Cerebellar cortex (tissue), 1 donor: ENCODE measurements around the gene HELZ2.
"Not testable (repeated sequence)": the region's sequence is repeated elsewhere in the genome, so short reads cannot be mapped to it uniquely, and the experiment has no call there.

Source experiments
- DNase-seq: peaks from one replicate; pipeline ENCODE4 v3.0.0-alpha.2; 2015; ENCODE audit warnings: low spot score

The HELZ2 gene

DNA sequence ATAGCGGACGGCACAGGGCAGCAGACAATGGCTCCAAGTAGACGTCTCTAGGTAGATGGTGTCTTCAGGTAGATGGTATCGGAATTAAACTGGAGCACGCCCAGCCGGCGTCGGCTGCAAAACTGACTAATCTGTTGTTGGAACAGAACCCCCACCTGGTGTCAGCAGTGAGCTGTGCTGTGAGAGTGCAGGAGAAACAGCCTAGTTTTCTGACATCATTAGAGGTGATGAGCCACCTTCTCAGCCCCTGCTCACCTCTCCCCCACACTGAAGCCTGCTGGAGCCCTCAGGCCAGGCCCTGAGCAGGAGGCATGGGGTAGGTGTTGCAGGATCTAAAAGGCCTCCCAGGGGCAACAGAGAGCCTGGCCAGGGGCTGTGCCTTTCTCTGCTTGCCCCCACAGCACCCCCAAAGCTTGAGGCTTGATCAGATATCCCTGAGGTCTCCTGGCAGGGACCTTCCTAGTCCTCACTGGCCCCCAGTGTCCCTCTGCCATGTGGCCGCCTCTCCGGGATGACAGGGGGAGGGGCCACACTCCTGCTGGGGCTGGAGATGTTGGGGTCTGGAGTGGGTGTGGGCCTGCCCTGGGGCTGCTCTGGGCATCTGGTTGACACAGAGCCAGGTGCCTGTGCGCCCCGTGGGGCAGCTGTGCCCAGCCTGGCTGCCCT is 6.9 kb upstream of the HELZ2 start:
- peak; percentile 71 for DNase-seq

DNA sequence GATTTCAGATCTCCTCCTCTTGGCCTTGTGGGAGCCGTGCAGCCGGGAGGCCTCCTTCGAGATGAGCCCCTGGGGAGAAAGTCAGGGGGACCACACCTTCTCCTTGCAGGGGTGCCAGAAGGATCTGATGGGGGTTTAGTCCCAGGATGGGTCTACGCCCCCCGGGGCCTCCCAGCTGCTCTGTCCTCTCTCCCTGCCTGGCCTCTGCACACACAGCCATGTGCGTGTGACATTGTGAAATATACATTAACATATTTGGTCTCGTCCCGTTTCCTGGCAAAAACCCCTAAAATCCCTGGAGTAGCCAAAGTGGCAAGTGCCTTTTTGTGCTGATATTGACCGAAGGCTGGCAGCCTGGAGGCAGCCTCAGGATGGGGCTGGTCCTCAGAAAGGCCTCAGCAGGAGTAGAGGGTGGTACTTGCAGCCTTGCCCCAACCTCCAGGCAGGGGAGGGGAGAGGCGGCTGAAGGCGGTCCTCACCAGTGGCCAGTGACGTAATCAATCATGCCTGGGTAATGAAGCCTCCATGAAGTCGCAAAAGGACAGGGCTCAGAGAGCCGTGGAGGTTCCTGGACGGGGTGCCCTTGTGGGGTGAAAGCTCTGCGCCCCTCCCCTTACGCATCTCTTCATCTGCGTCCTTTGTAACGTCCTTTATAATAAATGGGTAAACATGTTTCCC is 5.1 kb upstream of the HELZ2 start:
- DNase-seq, result no peak

DNA sequence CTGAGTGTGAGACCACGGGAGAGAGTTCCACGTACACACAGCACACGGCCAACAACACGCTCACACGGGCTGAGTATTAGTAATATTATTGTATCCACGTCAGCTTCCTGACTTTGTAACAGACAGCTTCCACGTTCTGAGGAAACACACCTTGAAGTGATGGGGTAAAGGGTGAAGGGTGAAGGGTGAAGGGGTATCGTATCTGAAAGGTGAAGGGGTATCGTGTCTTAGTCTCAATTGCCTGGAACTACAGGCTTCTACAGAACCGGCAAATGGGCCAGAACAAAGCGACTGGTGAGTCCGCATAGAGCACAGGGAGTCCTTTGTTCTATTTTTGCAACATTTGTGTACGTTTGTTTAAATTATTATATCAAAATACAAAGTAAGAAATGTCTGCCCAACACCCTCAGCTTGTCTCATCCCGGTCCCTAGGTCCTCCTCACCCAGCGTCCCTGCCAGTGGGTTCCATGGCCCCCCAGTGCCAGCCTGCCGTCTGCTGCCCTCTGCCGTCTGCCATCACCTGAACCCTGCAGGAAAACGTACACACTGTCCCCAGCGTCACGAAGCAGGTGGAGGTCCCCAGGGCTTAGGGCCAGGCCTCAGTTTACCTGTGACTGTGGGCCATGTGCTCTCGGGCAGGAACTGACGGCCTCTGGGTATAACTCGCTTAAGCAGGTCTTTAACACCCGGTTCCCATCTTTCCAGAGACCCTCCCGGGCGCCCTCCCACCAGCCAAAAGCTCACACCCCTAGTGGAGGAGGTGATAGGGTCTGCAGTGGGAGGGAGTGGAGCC is 4.4 kb upstream of the HELZ2 start:
- DNase-seq, result no peak

DNA sequence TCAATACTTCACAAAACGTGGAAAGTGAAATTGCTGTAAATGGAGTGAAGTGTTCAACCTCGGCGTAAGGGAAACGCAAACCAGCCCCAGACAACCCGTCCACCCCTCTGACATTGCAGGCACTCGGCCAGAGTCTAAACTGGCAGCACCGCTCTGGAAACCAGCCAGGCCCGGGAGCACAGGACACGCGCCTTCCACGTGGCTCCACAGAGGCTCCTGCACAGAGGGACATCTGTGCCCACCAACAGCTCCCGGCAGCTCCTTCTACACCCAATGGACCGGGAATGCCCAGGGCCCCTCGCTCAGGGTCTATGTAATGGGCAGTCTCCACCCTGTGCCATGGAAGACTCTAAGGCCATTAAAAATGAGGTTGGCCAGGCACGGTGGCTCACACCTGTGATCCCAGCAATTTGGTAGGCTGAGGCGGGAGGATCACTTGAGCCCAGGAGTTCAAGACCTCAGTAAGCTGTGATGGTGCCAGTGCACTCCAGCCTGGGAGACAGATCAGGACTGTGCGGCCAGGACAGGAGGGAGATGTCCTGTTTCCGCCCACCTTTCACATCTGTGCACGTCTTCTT is 3.4 kb upstream of the HELZ2 start:
- peak; percentile 50 for DNase-seq

DNA sequence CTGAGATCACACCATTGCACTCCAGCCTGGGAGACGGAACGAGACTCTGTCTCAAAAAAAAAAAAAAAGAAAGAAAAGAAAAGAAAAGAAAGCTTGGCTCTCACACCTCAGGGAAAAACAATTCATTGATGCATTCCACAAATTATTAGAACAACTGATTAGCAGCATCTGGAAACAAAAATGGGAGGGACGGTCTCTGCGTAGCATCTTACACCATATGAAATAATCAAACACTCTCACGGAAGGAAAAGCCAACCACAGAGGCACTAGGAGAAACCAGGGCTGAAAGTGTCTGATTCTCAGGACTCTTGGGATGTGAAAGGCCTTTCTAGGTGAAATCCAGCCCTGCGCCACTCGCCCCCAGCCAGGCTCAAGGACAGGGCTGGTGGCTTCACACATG is 2.3 kb upstream of the HELZ2 start:
- no peak for DNase-seq

DNA sequence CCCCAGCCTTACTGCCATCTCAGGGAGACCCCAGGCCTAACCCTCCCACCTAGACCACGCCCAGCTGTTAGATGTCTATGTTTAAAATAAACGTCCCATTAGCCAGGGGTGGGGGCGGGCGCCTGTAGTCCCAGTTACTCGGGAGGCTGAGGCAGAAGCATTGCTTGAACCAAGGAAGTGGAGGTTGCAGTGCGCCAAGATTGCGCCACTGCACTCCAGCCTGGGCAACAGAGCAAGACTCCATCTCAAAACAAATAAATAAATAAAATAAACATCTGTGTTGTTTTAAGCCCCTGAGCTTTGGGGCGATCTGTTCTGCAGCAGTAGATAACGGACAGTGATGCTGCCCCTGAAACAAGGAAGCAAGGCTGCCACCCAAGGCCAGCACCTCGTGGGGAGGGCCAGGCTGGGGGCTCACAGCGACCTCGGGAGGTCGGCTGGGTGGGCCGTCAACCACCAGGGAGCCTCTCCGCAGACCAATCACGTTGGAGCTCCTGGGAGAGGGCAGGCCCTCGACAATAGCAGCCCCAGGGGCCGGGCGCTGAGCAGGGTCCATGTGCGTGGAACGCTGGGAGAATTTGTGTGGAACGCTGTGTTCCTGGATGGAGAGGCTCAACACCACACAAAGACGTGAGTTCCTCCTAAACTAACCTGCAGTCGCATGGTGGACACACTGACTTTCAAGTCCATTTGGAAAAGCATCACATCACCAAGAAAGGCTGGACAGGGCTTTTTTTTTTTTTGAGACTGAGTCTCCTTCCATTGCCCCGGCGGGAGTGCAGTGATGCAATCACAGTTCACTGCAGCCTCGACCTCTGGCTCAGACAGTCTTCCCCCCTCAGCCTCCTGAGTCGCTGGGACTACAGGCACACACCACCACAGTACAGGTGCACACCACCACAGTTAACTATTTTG is 1.0 kb upstream of the HELZ2 start:
- no peak for DNase-seq

DNA sequence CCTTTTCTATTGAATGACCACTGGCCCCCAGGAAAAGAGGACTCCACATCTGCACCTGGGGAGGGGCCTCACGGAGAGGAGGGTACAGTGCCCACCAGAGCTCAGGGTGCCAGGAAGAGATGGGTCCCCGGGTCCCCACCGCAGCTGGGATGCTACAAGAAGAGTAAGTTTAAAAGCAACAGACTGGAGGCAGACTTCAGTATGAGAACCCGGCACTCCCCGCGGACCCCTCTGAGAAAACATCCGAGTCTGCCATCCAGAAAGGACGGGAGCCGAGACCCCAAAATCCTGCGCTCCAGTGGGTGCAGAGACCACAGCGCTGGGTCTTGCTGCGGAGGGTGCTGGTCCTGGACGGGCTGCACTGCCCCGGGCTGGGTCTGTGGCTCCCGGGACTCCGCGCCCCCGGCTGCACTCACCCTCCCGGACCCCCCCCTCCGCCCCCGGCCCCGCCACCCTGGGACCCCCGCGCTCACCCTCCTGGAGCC is 350 bp downstream of the HELZ2 start:
- no peak for DNase-seq

DNA sequence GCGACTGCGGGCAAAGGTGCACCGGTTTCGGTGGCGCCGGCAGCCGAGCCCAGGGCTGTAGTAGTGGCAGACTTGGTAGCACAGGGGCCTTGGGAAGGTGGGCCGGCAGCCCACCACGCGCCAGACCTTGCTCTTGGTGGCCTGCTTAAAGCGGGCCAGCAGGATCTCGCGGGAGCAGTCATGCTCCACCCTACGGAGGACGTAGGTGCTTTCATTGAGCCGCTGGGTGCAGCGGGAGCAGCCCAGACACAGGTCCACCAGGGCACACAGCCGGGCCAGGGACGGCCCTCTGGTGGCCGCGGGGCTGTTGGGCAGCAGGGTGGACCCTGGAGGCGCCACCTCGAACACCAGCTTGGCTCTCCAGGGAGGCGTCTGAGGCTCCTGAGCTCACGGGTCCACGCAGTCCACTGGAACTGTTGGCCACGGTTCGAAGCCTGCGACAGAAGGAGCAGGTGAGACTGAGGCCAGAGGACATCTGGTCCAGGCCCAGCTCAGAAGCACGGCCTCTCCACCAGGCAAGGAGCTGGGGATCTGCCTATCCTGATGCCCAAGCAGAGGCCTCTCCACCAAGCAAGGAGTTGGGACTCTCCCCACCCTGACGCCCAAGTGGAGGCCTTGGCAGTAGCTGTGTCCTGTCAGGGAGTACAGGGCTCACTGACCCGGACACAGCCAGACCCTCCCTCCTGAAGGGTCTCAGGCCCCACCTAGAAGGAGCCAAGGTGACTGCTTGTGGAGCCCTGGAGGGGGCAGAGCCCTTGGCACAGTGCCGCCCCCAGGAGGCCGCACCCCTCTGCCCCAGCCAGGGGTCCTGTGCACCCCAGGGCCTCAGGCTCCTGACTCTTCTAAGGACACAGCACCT is 1.0 kb downstream of the HELZ2 start:
- no peak for DNase-seq

DNA sequence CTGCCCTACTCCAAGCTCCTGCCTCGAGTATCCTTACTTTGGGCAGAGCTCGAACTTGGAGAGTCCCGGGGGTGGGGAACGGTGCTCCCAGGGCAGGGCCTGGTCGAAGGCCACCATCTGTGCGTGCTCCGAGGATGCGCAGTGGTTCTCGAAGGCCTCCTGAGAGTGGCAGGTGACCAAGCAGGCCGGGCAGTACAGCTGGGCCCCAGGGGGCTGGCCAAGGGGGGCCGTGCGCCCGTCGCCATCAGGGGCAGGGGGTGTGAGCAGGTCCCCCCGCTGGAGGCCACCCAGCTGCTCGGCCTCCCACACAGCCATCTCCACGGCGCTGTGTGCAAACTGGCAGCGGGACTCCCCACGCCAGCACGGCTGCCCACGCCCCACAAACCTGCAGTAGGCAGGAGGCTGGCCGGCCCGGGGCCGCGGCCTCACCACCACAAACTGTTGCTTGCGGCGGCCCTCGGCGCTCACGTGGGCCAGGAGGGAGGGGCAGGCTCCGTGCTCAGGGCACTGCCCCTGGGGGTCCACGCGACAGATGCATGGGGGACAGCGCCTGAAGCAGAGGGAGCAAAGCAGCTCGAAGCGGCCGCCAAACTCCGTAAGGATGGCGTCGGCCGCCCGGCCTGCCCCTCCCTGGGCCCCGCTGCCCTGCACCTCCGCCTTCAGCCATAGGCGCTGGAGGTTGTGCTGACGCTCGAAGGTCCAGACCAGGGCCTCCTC is 1.8 kb downstream of the HELZ2 start:
- no peak for DNase-seq

DNA sequence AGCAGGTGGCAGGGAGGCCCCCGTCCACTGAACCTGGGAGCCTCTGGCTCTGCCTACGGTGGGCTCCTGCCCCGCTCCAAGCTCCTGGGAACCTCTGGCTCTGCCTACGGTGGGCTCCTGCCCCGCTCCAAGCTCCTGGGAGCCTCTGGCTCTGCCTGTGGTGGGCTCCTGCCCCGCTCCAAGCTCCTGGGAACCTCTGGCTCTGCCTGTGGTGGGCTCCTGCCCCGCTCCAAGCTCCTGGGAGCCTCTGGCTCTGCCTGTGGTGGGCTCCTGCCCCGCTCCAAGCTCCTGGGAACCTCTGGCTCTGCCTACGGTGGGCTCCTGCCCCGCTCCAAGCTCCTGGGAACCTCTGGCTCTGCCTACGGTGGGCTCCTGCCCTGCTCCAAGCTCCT is 3.0 kb downstream of the HELZ2 start:
- not testable (repeated sequence) for DNase-seq

DNA sequence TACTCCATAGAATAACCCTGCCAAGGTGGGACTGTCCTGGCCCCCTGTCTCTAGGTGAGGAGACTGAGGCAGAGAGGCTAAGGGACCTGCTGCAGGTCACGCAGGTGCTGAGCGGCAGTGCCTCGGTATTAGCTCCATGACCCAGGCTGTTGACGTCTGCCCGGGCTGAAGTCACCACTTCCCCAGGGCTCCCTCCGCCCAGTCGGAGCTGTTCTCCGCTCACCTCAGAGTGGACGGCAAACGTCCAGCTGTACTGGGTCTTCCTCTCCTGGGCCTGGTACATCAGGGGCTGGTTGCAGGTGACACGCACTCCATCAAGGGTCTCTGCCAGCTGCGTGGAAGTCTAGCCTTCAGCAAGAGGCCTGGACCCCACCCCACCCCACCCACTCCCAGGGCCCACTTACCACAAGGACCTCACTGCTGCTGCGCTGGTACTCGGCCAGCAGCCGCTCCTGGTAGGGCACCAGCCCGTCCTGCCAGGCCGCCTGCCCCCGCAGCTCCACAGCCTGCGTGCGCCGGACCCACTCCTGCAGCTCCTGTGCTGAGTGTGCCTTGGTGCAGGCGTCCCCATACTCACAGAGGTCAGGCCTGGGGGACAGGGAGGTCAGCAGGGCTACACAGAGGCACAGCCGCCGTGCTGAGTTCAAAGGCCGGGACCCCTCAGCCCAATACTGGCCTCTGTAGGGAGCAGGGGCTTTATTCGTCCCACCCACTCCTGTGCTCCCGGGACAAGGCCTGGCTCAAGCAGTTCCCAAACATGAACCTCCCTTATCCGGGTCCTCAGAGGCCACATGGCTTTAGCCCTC is 3.6 kb downstream of the HELZ2 start:
- no peak for DNase-seq

DNA sequence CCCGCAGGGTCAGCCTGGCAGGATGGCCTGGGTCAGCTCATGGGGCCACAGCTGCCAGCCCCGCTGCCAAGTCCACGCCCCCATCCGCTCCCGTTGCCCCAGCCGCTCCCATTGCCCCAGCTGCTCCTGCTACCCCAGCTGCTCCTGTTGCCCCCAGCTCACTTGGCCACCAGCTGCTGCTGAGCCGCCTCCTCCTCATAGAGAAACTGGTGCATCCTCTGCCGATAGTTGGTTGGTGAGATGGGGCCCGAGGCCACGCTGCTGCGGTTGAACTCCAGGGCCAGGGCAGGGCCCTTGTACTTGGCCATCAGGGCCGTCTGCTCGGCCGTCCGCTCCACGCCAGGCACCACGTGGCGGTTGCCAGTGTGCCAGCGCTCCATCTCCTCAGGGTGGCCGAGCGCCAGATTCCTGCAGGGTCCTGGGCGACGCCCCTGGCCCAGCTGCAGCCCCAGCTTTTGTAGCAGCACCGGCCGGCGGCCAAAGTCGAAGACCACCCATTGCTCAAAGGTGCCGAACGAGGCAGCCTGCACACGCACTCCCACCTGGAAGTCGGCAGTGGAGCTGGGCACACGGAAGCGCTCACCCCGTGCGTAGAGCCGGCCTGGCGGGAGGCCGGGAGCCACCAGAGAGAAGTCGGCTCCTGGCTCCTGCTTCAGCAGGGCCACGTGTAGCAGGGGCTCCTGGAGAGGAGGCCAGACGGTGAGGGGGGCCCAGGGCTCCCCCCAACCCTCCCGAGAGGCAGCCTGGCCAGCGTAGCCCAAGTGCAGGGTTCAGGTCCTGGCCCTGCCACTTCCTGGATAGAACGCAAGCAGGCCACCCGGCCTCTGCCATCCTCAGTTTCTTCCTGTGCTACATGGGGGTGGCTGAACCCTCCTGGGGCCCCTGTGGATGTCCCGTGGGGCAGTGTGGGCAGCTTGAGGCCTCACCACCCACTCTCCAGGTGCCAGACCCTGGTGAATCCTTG is 4.8 kb downstream of the HELZ2 start:
- DNase-seq, result no peak

DNA sequence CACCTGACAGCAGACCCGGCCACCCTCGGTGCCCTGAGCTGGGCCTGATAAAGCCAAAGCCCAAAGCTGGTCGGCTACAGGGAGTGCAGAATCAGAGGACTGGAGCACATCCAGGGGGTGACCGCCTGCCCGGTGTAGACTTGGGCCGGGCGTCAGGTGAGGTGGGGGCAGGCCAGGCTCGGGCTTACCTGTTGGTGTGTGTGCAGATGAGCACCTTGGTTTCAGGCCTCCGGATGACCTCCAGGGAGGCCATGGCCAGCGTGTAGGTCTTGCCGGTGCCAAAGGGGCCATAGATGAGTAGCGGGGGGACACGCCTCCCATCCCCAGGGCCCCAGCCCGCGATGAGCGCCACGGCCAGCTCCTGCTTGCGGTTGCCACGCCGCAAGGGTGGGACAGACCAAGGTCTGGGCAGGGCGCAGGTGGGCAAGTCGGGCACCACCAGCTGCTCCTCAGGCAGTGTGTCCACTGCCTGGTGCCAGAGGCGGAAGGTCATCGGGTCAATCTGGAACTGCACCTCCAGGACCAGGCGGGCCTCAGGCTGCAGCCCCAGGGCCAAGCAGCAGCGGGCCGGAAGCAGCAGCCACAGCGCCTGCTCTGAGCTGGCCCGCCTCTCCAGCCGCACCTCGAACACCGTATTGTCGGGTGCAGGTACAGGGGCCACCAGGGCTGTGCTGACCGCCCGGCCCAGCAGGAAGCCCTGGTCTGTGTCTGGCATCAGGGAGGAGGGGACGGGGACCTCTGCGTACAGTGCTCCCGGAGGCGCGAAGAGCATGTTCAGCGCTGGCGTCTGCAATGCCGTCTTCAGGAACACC is 5.7 kb downstream of the HELZ2 start:
- no peak for DNase-seq

DNA sequence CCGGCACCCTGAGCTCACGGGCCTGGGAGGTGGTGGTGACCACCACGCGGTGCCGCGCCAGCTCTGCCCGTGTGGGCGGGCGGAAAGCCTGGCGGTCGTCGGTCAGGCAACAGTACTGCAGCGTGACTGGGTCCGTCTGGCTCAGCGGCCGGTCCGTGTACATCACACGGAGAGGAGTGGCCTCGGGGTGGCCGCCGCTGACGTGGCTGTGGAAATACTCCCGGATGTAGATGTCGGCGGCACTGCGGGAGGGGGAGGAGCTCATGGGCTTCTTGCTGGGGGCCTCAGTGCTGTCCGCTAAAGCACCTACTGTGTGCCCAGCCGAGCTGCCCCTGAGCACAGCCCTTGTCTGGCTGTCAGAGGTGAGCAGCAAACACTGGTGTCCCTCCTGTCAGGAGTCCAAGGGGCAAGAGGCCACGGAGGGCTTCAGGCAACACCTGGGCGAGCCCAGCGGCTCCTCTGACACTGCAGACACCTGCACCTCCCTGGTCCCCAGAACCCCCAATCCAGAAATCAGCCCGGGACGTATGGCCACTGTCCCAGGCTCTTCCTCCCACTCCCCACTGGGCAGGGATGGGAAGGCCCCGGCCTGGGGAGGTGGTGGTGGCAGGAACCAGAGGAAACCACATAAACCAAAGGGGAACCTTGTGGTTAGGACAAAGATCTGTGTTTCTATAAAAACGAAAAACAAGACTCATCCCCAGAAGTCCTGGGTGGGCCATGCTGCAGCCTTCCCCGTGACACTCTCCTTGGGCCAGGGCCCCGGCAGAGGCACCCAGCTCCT is 6.5 kb downstream of the HELZ2 start:
- DNase-seq, result no peak

DNA sequence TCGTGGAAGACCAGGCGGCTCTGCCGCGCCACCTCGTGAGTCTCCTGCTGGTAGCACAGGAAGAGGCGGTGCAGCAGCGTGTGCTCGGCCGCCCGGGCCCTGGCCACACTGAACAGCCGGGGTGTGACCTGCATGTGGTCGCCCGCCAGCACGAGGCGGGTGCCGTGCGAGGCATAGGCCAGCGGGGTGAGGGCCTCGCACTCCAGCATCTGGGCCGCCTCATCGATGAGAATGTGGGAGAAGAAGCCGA is 7.0 kb downstream of the HELZ2 start:
- DNase-seq, result no peak

DNA sequence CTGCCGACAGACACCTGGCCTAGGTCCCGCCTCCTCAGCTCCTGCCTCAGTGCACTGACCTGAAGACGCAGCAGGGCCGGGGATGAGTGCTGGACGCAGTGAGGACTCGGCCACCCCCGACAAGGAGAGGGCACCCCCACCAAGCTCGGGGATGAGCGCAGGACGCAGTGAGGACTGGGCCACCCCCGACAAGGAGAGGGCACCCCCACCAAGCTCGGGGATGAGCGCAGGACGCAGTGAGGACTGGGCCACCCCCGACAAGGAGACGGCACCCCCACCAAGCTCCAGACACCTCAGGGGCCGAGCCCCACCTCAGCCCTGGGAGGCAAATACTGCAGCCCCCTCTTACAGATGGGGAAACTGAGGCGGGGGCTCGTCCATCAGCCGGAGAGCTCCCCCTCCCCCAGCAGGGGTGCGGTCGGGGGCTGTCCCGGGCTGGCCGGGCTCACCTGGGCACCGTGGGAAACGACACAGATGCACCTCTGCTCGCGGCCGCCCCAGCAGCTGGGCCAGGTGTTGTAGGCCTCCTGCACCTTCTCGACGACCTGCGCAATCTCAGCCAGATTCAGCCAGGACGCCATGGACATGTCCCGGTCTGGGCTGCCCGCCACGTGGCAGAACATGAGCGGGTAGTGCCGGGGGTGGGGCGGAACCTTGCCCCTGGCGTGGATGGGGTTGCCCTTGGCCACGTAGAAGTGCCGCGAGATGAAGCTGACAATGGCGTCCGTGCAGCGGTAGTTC is 7.5 kb downstream of the HELZ2 start:
- DNase-seq, result no peak
